ENCODE results near the gene DESI1. TPM values are rescaled to one million over a fixed set of nuclear protein-coding genes. Genes with fewer than 3 reads are reported as not detected.

Gene DESI1
- total and polyA plus RNA-seq, 2 donors (not counting 1 experiment from before 2014, with no cell fraction given): 17.3 to 26.3 TPM

- H3K9me3 ChIP-seq (ENCODE audit: control extremely low read depth in 1 of 3, control insufficient read depth in 2 of 3, insufficient read depth in 1 of 3, low read length in 2 of 3): no peaks in the 10 kb centered on the region
- ChIA-PET CTCF (no interaction called here), POLR2A (no interaction called here)
- H3K36me3 ChIP-seq (replicated peaks in 1 of 2; ENCODE audit: control extremely low read depth in 1 of 2, control insufficient read depth in 1 of 2, extremely low read depth in 1 of 2, insufficient read depth in 2 of 2, low read length in 1 of 2): no peaks in the 10 kb centered on the region
- no peaks in the 10 kb centered on the region for H3K79me2 ChIP-seq (ENCODE audit: control insufficient read depth, insufficient read depth, low read length)
- no peak overlapping the region for H3K27ac ChIP-seq (ENCODE audit: low read length in 2 of 2)
- 84% methylated on average over 6 of the region's 7 CpGs for WGBS (ENCODE audit: insufficient coverage)
- Mint-ChIP-seq H3K9me3 (ENCODE audit: insufficient read depth) (no peaks in the 10 kb centered on the region), H3K4me1 (no peaks in the 10 kb centered on the region), H3K27ac (no peak overlapping the region), H3K27me3 (peaks cover 4% of the 10 kb centered on the region), H3K4me3 (no peak overlapping the region)
- no peak overlapping the region for H2AFZ ChIP-seq (ENCODE audit: insufficient read depth, low read depth, low read length, poor library complexity, severe bottlenecking)
- no peak overlapping the region for H3K9ac ChIP-seq (ENCODE audit: low read length)
- no peaks in the 10 kb centered on the region for H3K4me1 ChIP-seq (ENCODE audit: control insufficient read depth in 2 of 2, insufficient read depth in 2 of 2, low read length in 2 of 2)
- no peak for TF ChIP-seq EZH2 (IDR thresholded peaks at IDR 0.05; ENCODE audit: borderline replicate concordance, insufficient read depth, low read depth, low read length, poor library complexity, severe bottlenecking)
- no peak overlapping the region for H3K4me3 ChIP-seq (ENCODE audit: control extremely low read depth in 1 of 5, extremely low read depth in 1 of 5, insufficient read depth in 1 of 5, low read depth in 2 of 5, low read length in 4 of 5)
- DNase-seq (no peak), ATAC-seq (ENCODE audit: low read depth) (no peak)
- intact Hi-C loops (cut with micrococcal nuclease): no loop called here
- no peaks in the 10 kb centered on the region for H3K27me3 ChIP-seq (replicated peaks in 1 of 4; ENCODE audit: control extremely low read depth in 1 of 4, control insufficient read depth in 3 of 4, insufficient read depth in 4 of 4, low read length in 3 of 4)
- H3K4me2 ChIP-seq (replicated peaks; ENCODE audit: low read depth, low read length, poor library complexity, severe bottlenecking): no peak overlapping the region
- H4K20me1 ChIP-seq (ENCODE audit: control insufficient read depth, insufficient read depth, low read length, poor library complexity, severe bottlenecking): no peaks in the 10 kb centered on the region
These were observed 52.0 kb downstream of the DESI1 start for GRCh38 chr22:41568811-41569210.

GRCh38 chr22:41567512-41567768 lies 53.4 kb downstream of the DESI1 start:
- no peaks in the 10 kb centered on the region for H3K79me2 ChIP-seq (ENCODE audit: control insufficient read depth, insufficient read depth, low read length)
- ATAC-seq (ENCODE audit: low read depth) (no peak), DNase-seq (no peak)
- H2AFZ ChIP-seq (ENCODE audit: insufficient read depth, low read depth, low read length, poor library complexity, severe bottlenecking): no peak overlapping the region
- Mint-ChIP-seq H3K4me1 (no peaks in the 10 kb centered on the region), H3K27me3 (peaks cover 8% of the 10 kb centered on the region), H3K4me3 (no peak overlapping the region), H3K9me3 (ENCODE audit: insufficient read depth) (no peaks in the 10 kb centered on the region), H3K27ac (no peak overlapping the region)
- ChIA-PET CTCF (no interaction called here), POLR2A (interaction anchor here (0.6 to 1.4 kb wide), 2 partner anchors 11 to 22 kb away, joined by 3 to 7 read pairs; partner anchors contain the start of gene PMM1)
- no peaks in the 10 kb centered on the region for H3K9me3 ChIP-seq (ENCODE audit: control extremely low read depth in 1 of 3, control insufficient read depth in 2 of 3, insufficient read depth in 1 of 3, low read length in 2 of 3)
- H3K4me2 ChIP-seq (replicated peaks; ENCODE audit: low read depth, low read length, poor library complexity, severe bottlenecking): no peak overlapping the region
- H3K36me3 ChIP-seq (replicated peaks in 1 of 2; ENCODE audit: control extremely low read depth in 1 of 2, control insufficient read depth in 1 of 2, extremely low read depth in 1 of 2, insufficient read depth in 2 of 2, low read length in 1 of 2): no peaks in the 10 kb centered on the region
- no peaks in the 10 kb centered on the region for H3K4me1 ChIP-seq (ENCODE audit: control insufficient read depth in 2 of 2, insufficient read depth in 2 of 2, low read length in 2 of 2)
- no peak overlapping the region for H3K9ac ChIP-seq (ENCODE audit: low read length)
- TF ChIP-seq EZH2 (IDR thresholded peaks at IDR 0.05; ENCODE audit: borderline replicate concordance, insufficient read depth, low read depth, low read length, poor library complexity, severe bottlenecking) (no peak), CTCF (IDR thresholded peaks at IDR 0.05) (no peak)
- H3K27ac ChIP-seq (ENCODE audit: low read length in 2 of 2): no peak overlapping the region
- no peak overlapping the region for H3K4me3 ChIP-seq (ENCODE audit: control extremely low read depth in 1 of 5, extremely low read depth in 1 of 5, insufficient read depth in 1 of 5, low read depth in 2 of 5, low read length in 4 of 5)
- 73% methylated on average over 2 of the region's 3 CpGs for WGBS (ENCODE audit: insufficient coverage)
- no peaks in the 10 kb centered on the region for H4K20me1 ChIP-seq (ENCODE audit: control insufficient read depth, insufficient read depth, low read length, poor library complexity, severe bottlenecking)
- intact Hi-C loops (cut with micrococcal nuclease): no loop called here
- peaks cover 0 to 5% (median 0%) of the 10 kb centered on the region in 4 experiments for H3K27me3 ChIP-seq (replicated peaks in 1 of 4; ENCODE audit: control extremely low read depth in 1 of 4, control insufficient read depth in 3 of 4, insufficient read depth in 4 of 4, low read length in 3 of 4)

All from B cell (primary cell).